HEK293 (cell line): ENCODE data around the gene KANSL1.

Experiments used
- HIC1 ChIP-seq: fragments of 450-650 bp; formaldehyde crosslinking; IDR thresholded peaks from 2 replicates; pipeline ENCODE4 v1.5.1; 2016; ENCODE audit warnings: missing biosample characterization, missing genetic modification characterization
- KLF10 ChIP-seq: fragments of 450-650 bp; IDR thresholded peaks from 2 replicates; pipeline ENCODE4 v1.5.1; 2018; ENCODE audit warnings: missing biosample characterization, mild to moderate bottlenecking, missing genetic modification characterization
- PRDM2 ChIP-seq: fragments of 450-650 bp; formaldehyde crosslinking; IDR thresholded peaks from 2 replicates; pipeline ENCODE4 v1.5.1; 2016; ENCODE audit warnings: missing biosample characterization, missing genetic modification characterization, borderline replicate concordance
- PRDM6 ChIP-seq: fragments of 450-650 bp; formaldehyde crosslinking; IDR thresholded peaks from 2 replicates; pipeline ENCODE4 v1.5.1; 2017; ENCODE audit warnings: missing biosample characterization, missing genetic modification characterization
- ZFP69B ChIP-seq: fragments of 450-650 bp; formaldehyde crosslinking; IDR thresholded peaks from 2 replicates; pipeline ENCODE4 v1.5.1; 2016; ENCODE audit warnings: missing biosample characterization, missing genetic modification characterization
- ZIC2 ChIP-seq: fragments of 450-650 bp; formaldehyde crosslinking; IDR thresholded peaks from 2 replicates; pipeline ENCODE4 v1.5.1; 2016; ENCODE audit warnings: missing biosample characterization, missing genetic modification characterization
- ZNF121 ChIP-seq: fragments of 450-650 bp; formaldehyde crosslinking; IDR thresholded peaks from 2 replicates; pipeline ENCODE4 v1.5.1; 2016; ENCODE audit warnings: missing biosample characterization, missing genetic modification characterization
- ZNF184 ChIP-seq: fragments of 450-650 bp; IDR thresholded peaks from 2 replicates; pipeline ENCODE4 v1.5.1; 2018; ENCODE audit warnings: missing biosample characterization, mild to moderate bottlenecking, missing genetic modification characterization
- ZNF214 ChIP-seq: fragments of 450-650 bp; formaldehyde crosslinking; IDR thresholded peaks from 2 replicates; pipeline ENCODE4 v1.5.1; 2017; ENCODE audit warnings: missing biosample characterization, mild to moderate bottlenecking, missing genetic modification characterization, borderline replicate concordance
- ZNF280D ChIP-seq: fragments of 450-650 bp; formaldehyde crosslinking; IDR thresholded peaks from 2 replicates; pipeline ENCODE4 v1.5.1; 2016; ENCODE audit warnings: missing biosample characterization, missing genetic modification characterization
- ZNF311 ChIP-seq: fragments of 450-650 bp; formaldehyde crosslinking; IDR thresholded peaks from 2 replicates; pipeline ENCODE4 v1.5.1; 2017; ENCODE audit warnings: missing biosample characterization, missing genetic modification characterization, borderline replicate concordance
- ZNF335 ChIP-seq: fragments of 450-650 bp; formaldehyde crosslinking; conservative IDR thresholded peaks from 2 replicates; pipeline ENCODE4 v1.5.1; 2016; ENCODE audit warnings: missing biosample characterization, missing genetic modification characterization
- ZNF354C ChIP-seq: fragments of 450-650 bp; formaldehyde crosslinking; IDR thresholded peaks from 2 replicates; pipeline ENCODE4 v1.5.1; 2016; ENCODE audit warnings: missing biosample characterization, missing genetic modification characterization, low read depth, borderline replicate concordance
- ZNF510 ChIP-seq: fragments of 450-650 bp; formaldehyde crosslinking; IDR thresholded peaks from 2 replicates; pipeline ENCODE4 v1.5.1; 2018; ENCODE audit warnings: mild to moderate bottlenecking, missing genetic modification characterization, missing biosample characterization; ENCODE audit not compliant: insufficient replicate concordance
- ZNF513 ChIP-seq: fragments of 450-650 bp; IDR thresholded peaks from 2 replicates; pipeline ENCODE4 v1.5.1; 2018; ENCODE audit warnings: missing biosample characterization, missing genetic modification characterization
- ZNF518A ChIP-seq: fragments of 450-650 bp; formaldehyde crosslinking; conservative IDR thresholded peaks from 2 replicates; pipeline ENCODE4 v1.5.1; 2016; ENCODE audit warnings: low read depth, missing biosample characterization, missing genetic modification characterization
- ZNF707 ChIP-seq: fragments of 450-650 bp; formaldehyde crosslinking; IDR thresholded peaks from 2 replicates; pipeline ENCODE4 v1.5.1; 2016; ENCODE audit warnings: missing biosample characterization, missing genetic modification characterization

Gene KANSL1

GRCh38 chr17:46193151-46193625, at the start of gene KANSL1 (continued):
- TF ChIP-seq ZIC2 (no peak), ZNF354C (tag by site-specific recombination) (no peak), ZNF280D (tag by site-specific recombination) (no peak), ZNF335 (tag by site-specific recombination) (no peak), ZNF121 (tag by site-specific recombination) (no peak), ZNF518A (tag by site-specific recombination) (no peak), KLF10 (tag by site-specific recombination) (peak; percentile 46; the same call in 1 of the 2 replicates), HIC1 (tag by site-specific recombination) (no peak), ZFP69B (tag by site-specific recombination) (0 out of 2 replicates have a peak, but pooled peaks have one; percentile 18), ZNF707 (no peak), ZNF513 (0 out of 2 replicates have a peak, but pooled peaks have one; percentile 18), ZNF311 (tag by site-specific recombination) (no peak), PRDM2 (tag by site-specific recombination) (no peak), ZNF510 (tag by site-specific recombination) (no peak), PRDM6 (tag by site-specific recombination) (no peak), ZNF184 (tag by site-specific recombination) (peak; percentile 7; the same call in 1 of the 2 replicates), ZNF214 (no peak)
